GM08714 (cell line): Measurements from ENCODE around the gene POLDIP3.

Experiments used
- H3K4me3 ChIP-seq: fragments of 200-500 bp; sonication (Bioruptor generic); 2 replicates; pipeline ENCODE4 v1.5.1; 2014; ENCODE audit warnings: mild to moderate bottlenecking, low read length, inconsistent platforms
- ZNF274 ChIP-seq: IDR thresholded peaks from 2 replicates; pipeline ENCODE4 v1.6.1; 2012; ENCODE audit warnings: mild to moderate bottlenecking, low read depth, low read length

The POLDIP3 gene

DNA sequence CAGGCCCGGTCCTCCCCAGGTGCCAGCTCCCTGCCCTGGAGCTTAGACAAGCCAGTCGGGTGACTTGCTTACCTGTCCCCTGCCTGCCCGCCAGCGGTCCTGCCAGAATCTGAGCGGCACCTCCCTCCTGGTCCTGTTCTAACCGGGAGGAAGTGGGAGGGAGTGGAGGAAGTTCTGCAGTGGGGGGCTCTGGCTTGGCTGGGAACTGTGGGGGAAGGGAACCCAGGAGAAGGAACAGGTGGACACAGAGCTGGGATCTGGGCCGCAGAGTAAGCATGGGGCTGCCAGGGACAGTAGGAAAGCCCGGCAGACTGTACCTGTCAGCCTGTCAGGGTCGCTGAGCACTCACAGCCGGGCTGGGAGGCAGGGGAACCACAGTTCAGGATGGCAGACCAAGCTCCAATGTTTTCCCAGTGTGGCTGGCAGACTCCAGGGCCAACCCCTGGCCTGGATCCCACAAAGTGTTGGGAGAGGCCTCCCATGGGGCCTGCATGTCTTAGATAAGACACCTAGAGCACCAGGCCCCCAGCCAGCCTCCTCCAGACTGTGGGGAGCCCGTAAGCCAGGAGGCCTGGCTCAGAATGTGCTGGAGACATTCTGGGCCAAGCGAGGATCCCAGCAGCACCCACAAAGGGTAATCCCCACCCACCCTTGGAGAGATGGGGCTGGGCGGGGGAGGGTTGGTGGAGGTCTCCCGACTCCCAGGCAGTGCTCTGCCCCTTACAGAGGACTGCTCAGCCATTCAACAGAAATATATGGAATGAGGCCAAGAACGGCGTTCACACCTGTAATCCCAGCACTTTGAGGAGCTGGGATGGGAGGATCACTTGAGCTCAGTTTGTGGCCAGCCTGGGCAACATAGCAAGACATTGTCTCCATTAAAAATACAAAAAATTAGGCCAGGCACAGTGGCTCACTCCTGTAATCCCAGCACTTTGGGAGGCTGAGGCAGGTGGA is 32.2 kb upstream of the POLDIP3 start:
- TF ChIP-seq ZNF274, result no peak
- H3K4me3 ChIP-seq, result no peak overlapping the region

GRCh38 chr22:42645938-42646568 is 31.4 kb upstream of the POLDIP3 start:
- TF ChIP-seq ZNF274, result no peak
- H3K4me3 ChIP-seq, result no peak overlapping the region

DNA sequence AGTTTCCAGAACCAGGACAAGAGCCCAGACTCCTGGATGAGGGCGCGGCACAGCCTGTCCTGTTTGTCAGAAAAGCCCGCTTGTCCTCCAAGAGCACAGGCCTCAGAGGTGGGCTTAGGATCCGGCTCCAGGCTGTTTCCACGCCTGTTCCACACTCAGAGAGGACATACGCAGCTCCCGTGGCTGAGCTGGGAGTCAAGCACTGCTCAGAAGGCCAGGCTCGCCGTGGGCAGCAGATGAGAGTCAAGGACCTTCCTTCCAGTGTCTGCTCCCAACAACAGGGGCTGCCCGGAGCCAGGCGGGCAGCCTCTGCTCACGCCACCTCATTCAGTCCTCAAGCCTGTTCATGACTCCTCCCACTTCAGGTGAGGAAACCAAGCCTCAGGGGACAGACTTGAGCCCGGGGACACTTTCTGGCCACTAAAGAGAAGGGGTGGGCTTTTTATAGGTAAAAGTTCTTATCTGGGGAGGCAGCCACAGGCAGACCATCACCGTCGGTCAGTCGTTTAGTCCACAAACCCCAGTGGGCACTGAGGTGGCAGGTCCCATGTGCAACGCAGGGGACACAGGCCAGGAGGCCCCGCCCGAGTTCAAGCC is 30.8 kb upstream of the POLDIP3 start:
- TF ChIP-seq ZNF274, result no peak
- no peak overlapping the region for H3K4me3 ChIP-seq

GRCh38 chr22:42644422-42645340 is 30.0 kb upstream of the POLDIP3 start:
- H3K4me3 ChIP-seq, result no peak overlapping the region
- TF ChIP-seq ZNF274, result no peak

GRCh38 chr22:42643634-42644421 is 29.1 kb upstream of the POLDIP3 start:
- no peak overlapping the region for H3K4me3 ChIP-seq
- TF ChIP-seq ZNF274, result no peak

- no peak overlapping the region for H3K4me3 ChIP-seq
- no peak for TF ChIP-seq ZNF274
Observed at GRCh38 chr22:42642806-42643633, 28.3 kb upstream of the POLDIP3 start.

DNA sequence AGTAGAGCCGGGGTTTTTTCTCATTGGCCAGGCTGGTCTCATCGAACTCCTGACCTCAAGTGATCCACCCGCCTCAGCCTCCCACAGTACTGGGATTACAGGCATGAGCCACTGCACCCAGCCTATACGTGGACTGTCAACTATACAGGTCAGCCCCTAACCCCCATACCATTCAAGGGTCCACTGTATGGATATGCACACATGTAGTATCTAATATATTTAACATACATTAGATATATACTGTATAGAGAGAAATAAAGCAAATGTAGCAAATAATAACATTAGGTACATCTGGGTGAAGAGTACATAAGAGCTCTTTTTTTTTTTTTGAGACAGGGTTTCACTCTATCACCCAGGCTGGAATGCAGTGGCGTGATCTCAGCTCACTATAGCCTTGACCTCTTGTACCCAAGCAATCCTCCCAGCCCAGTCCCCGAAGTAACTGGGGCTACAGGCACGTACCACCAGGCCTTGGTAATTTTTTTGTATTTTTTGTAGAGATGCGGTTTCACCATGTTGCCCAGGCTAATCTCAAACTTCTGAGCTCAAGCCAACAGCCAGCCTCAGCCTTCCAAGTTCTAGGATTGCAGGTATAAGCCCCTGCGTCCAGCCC is 27.2 kb upstream of the POLDIP3 start:
- no peak for TF ChIP-seq ZNF274

GRCh38 chr22:42639541-42640241 is 25.0 kb upstream of the POLDIP3 start:
- TF ChIP-seq ZNF274, result no peak
- no peak overlapping the region for H3K4me3 ChIP-seq

More for the DNA sequence above, 27.2 kb upstream of the POLDIP3 start:
- no peak overlapping the region for H3K4me3 ChIP-seq

DNA sequence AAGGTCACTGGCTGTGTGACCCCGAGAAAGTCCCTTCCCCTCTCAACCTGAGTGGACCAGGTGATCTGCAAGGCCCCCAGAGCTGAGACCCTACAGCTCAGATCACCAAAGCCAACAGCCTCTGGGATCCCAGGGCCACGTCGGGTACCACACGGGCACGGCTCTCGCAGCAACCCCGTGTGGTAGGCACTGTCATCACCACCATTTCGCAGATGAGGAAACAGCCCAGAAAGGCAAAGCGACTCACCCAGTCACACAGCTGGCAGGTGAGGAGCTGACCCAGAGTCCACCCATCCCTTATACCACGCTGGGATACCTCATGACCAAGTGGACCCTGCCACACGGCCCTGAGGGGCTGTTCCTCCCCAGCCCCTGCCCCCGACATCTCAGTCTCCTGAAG is 22.9 kb upstream of the POLDIP3 start:
- TF ChIP-seq ZNF274, result no peak
- no peak overlapping the region for H3K4me3 ChIP-seq

DNA sequence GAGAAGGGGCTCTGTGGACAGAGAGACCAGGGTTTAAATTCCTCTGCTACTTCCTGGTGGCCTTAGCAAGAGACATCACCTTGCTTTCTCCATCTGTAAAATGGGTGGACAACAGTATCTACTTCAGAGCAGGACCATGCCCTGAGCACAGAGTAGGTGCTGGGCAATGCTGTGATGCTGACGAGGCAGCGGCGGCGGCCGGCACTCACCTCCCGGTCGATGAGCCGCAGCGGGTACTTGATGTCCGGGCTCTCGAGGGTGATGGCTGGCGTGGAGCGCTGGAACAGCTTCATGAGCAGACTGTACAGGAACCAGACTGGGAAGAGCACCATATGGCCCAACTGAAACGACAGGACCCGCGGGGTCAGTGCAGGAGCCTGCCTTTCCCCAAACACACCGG is 21.8 kb upstream of the POLDIP3 start:
- no peak overlapping the region for H3K4me3 ChIP-seq
- no peak for TF ChIP-seq ZNF274

DNA sequence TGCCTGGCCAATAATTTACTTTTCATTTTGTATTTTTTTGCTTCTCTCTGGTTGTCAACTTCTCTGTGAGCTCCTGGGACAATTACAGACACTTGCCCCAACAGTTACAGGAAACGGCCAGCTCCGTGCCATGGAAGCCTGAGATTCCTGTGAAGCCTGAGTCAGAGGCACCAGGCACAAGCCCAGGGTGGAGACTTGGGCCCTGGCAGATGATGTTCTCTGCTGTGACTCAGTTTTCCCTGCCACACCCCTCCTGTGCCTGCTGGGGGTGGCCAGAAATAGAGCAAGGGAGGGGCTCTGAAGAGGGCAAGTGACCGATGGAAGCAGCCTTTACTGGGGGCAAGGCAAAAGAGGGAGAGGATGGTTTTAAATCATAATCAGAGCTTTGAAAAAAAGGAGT is 20.8 kb upstream of the POLDIP3 start:
- TF ChIP-seq ZNF274, result no peak

More for the DNA sequence above, 20.8 kb upstream of the POLDIP3 start:
- H3K4me3 ChIP-seq, result no peak overlapping the region
